ENCODE data around the gene SH3BP5.

The SH3BP5 gene

DNA sequence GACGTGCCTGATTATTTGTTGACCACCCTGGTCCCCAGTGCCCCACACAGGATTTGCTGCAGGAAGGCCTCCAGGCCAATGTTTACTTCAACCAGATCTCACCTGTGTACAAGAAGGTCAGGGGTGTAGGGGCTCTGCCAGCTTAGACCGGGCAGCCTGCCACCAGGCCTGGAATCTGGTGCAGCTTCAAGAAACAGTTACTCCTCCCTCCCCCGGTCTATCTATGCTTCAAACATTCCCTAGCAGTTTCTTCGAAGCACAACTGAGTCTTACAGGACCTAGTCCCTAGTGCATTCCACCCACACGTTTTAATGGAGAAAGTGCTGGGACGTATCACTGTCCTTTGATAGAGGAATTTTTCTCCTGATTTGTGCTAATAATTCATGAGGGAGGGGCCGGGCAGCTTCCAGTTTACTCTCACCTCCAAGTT, 8.0 kb downstream of the SH3BP5 start:
- no peak for FAIRE-seq

GRCh38 chr3:15323063-15323462, 9.3 kb downstream of the SH3BP5 start:
- no peak for FAIRE-seq

GRCh38 chr3:15321349-15321748, 11.0 kb downstream of the SH3BP5 start:
- no peak for FAIRE-seq

GRCh38 chr3:15319575-15319974, 12.8 kb downstream of the SH3BP5 start:
- no peak for FAIRE-seq

DNA sequence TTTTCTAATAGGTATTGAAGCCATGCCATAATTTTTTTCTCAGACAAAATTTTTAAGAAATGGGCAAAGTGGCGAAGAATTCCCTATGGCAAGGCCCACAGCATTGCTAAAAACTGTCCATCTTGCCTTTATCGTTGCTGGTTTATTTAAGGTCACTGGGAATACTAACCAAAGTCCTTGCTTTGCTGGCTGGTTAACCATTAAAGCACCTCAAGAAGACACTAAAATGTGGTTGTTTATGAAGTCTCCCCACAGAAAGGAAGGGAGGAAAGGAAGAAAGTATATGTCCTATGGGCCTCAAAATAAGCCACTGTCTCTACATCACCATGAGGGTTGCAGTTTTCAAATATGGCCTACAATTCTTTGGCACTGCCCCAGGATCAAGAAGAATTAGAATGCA, 13.2 kb downstream of the SH3BP5 start:
- FAIRE-seq, result no peak

GRCh38 chr3:15318661-15319060, 13.7 kb downstream of the SH3BP5 start:
- no peak for FAIRE-seq

DNA sequence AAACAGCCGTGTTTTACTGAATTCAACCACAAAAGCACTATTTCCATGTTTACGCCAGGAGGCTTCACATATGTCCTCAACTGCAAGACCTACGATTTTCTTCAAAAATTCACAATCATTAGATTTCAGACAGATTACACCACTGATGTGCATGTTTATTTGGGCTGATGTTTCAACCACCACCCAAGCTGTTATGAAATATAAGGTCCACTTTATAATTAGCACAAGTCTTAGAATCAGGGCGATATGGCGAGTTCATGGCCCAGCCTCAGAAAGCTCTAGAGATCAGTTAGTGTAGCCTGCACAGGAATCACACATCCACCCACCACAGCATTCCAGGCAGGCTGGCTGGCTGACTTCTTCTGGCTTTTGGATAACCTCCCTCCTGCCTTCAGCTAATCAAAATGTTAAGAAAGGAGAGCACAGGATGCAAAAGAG, 15.4 kb downstream of the SH3BP5 start:
- no peak for FAIRE-seq

DNA sequence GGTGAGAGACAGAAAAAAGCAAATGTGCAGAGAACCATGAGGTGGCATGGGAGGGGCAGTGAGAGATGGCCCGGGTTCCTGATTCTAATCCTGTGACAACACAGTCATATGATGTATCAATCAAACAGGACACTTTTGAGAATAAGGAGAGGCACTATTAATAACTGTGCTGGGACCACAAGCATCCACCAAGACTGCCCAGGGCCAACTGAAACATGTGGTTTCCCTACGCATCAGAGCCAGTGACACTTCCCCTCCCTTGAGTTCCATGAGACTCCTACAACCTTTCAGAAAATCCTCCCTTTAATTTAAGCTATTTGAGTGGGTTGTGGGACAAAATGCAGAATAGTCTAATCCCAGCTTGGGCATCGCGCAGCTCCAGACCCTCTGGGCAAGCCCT, 17.4 kb downstream of the SH3BP5 start:
- no peak for FAIRE-seq

DNA sequence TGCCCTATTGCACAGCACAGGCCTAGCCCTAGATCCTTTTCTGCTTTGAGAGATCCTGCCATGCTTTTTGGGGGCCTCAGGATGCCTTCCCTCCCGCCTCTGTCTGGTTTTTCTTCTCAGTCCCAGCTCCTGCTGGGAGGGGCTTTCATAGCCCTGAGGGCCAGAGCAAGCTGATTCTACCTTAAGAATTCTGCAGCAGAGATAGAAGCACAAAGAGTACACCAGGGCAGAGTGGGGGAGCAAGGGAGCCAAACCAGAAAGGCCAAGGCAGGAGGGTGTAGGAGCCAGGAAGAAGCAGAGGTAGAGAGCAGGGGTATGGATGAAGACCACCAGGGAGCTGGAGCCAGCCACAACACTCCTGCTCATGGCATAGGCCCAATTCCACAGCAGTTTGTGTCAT, 18.1 kb downstream of the SH3BP5 start:
- FAIRE-seq, result no peak

DNA sequence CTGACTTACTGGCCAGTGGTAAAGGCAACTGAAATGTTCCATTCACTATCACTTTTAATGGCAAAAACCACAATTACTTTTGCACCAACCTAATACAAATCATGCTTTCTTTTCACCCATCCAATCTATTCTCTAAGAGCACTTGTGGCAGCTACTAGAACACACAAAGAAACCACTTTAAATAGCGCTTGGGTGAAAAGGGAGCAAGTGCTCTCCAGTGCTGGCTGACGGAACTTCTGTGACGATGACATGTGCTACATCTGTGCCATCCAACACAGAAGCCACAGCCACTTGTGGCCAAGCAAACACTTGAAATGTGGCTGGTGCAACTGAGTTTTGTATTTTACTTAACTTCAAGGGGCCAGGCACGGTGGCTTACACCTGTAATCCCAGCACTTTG, 18.9 kb downstream of the SH3BP5 start:
- no peak for FAIRE-seq

DNA sequence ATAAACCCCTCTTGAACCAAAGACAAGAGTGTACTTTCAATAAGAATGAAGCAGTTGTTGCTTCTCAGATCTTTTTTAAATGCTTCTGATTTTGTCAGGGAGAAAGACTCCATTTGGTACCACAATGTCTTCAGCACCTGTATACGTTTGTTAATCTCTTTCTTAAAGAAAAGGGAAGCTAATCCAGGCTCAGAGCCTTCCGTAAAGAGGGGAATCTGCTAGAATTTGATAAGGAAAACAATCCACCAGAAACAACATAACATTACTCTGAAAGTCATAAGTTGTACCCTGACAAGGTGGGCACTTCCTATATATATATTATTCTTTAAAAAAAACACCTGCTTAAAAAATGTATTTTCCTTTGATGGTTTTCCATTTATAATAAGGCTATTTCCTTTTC, 19.8 kb downstream of the SH3BP5 start:
- FAIRE-seq, result no peak

DNA sequence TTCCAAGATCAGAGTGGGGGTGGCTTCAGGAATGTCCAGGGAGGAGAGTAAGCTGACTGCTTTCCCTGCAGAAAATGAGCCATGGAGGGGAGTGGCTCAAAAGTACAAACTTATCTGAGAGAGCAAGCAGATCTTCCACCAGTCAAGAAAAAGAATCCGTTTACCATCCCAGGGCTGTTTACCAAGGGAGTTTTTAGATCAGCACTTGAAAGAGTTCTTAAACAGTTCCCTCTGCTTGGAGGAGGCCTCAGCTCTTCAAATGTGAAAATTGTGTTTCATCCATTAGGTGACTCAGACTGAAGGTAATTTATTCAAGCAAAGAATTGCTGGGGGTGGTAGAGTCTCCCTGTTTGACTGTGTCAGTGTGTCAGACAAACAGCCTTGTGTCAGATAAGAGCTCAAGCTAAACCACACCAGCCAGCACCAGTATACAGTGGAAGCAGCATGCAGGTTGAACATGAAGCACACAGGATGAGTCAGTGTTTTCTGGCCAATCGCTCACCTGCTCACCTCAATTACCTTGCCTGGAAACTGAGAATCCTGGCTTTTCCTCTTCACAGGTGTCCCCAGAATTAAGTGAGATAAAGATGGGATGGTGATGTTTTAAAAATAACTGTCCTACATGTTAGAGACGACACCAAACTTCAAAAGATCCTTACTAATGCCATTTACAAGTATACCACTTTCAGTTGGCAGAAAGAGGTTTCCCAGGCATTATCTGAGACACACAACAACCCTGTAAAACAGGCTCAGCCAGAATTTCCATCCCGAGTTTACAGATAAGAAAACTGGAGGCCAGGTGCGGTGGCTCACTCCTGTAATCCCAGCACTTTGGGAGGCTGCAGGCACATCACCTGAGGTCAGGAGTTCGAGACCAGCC, 21.7 kb downstream of the SH3BP5 start:
- peak; percentile 81 for FAIRE-seq

DNA sequence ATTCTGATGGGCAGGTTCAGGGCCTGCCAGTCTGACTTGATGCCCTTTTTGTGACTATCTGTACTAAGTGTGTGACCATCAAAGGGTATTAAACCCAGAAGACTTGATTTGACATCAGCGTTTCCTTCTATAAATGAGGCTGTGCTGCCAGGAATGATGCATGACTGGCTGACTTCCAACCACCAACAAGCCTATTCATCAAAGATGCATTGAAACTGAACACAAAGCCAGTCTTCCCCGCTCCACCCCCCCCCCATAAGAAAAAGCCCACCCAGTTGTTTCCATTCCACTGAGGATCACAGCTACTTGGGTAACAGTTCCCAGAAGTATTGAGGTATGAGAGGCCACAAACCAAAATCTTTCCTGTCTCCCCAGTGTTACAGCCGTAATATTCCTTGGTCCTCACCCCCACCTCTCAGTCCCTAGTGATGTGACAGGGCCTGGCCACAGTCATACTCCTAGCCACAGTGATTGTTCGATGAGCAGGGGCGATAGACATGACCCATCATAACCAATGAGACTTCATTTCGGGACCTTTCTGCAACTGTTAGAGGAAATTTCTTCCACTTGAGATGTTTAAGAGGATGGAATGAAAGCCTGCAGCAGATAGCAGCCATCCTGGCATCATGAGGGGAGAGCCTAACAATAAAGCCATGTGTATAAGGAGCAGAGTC, 22.6 kb downstream of the SH3BP5 start:
- no peak for FAIRE-seq

- FAIRE-seq, result no peak
These were observed 24.8 kb downstream of the SH3BP5 start for GRCh38 chr3:15307580-15307979.

GRCh38 chr3:15306979-15307359, 25.4 kb downstream of the SH3BP5 start:
- FAIRE-seq, result no peak

DNA sequence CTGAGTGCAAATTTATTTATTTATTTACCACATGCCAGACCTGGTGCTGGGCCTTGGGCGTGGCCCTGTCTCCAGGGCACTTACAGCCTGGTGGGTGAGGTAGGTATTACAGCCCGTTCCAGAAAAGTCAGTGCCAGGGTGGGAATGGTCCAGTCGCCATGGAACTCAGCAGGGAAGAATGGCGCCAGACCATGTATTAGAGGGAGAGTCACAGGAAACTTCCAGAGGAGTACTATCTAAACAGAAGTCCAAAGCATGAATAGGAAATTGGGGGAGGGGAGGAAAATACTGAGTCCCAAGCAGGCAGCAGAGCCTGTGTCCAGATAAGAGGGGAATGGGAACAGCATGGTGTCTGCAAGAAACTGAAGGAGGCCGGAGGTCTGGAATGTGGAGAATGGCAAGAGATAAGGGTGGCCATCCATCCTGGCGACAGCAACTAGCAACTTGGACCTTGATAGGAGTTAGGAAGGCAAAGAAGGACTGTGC, 27.0 kb downstream of the SH3BP5 start:
- no peak for FAIRE-seq

- no peak for FAIRE-seq
These were observed 28.7 kb downstream of the SH3BP5 start for GRCh38 chr3:15303728-15304127.

DNA sequence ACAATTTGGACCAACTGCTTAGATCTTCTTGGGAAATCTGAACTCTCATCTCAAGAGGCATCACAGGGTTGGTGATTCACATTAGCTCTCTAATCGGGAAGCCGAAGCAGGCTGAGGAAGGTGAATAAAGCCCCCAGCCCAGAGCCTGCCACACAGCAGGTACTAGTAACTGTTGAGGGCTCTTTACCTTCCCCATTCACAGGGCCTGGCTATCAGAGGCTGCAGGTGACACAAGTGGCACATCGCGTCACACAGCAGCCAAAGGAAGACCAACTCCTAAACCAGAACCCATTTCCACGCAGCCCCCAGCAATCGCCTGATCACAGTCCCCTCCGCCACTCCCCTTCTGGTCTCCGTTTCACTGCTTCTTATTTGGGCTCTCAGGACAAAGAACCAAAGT, 29.2 kb downstream of the SH3BP5 start:
- FAIRE-seq, result no peak

GRCh38 chr3:15301761-15302160, 30.6 kb downstream of the SH3BP5 start:
- FAIRE-seq, result no peak

DNA sequence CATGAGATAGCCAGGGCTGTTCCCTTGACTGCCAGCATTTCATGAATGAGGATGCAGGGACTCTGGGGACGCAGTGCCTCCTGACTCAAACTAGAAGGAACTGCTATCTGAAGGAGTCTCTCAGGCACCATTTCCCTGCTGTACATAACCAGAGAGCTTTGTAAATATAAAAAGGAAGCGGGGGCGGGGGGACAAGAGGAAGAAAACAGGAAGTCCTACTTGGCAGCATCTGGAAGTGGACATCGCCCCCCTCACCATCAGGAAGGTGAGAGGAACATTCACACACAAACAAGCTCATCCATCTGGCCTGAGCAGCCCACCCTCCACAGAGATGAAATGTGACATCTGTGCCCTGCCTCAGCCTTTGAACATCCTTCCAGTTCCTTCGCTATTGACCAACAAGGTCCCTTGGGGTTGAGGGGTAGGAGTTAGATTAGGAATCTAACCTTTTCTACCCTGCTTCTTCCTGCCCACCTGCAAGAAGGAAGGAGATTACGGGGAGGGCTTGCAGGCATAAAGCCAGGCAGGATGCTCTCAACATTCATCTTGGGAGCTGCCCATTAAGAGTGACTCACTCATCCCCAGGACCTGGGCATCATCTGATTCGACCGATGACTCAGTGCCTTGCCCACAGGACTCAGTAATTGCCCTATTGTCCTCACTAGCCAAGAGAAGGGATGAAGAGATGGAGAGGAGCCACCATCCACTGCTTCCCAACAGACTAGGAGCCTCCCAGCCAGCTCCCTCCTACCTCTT, 31.9 kb downstream of the SH3BP5 start:
- FAIRE-seq, result no peak

DNA sequence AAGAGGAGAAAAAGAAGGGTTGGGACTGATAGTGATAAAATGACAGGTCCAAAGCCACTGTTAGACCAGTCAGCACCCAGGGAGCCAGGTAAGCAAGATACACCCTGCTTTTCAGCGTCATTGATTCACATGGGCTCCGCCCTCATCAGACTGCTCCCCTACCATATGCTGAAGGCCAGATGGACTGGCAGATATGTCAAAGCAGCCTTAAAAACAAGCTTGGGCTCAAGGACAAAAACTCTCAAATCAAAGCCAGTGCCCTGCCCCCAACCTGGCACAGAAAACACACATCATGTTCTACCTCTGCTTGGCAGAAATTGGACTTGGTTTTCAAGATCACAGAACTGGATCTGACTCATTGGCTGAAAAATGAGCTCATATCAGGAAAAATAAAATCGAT, 33.4 kb downstream of the SH3BP5 start:
- FAIRE-seq, result no peak

DNA sequence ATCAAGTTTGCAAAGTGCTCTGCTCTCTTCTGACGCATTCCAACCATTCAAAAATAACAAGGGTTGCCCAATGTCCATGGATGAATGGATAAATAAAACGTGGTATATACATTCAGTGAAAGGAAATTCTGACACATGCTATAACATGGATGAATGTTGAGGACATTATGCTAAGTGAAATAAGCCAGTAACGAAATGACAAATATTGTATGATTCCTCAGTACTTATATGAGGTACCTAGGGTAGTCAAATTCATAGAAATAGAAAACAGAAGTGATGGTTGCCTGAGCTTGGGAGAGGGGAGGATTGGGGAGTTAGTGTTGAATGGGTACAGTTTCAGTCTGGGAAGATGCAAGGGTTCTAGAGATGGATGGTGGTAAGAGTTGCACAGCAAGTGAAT, 33.9 kb downstream of the SH3BP5 start:
- no peak for FAIRE-seq

DNA sequence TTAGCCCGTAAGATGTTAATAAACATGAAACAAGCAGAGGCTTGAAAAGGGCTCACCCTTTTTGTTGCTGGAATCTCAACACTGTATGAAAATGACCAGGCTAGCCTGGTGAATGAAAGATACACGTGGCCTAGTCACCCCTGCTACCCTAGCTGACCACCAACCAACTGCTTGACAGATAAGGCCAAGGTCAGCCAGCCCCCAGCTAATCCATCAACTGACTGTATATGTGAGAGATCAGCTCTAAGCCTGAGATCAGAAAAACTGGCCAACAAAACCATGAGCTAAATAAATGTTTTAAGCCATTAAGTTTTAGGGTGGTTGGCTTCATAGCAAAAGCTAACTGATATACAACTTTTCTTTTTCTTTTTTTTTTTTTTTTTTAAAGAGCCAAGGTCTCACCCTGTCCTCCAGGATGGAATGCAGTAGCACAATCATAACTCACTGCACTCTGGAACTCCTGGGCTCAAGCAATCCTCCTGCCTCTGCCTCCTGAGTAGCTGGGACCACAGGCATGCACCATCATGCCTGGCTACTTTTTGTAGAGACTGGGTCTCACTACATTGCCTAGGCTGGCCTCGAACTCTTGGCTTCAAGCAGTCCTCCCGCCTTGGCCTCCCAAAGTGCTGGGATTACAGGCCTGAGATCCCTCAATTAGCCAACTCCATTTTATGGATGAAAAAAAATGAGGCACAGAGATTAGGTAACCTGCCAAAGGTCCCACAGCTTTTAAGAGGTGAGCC, 34.6 kb downstream of the SH3BP5 start:
- no peak for FAIRE-seq
